SK-N-SH (cell line): Measurements from ENCODE around the gene CLIC5. TPM values are rescaled to one million over a fixed set of nuclear protein-coding genes. Genes with fewer than 3 reads are reported as not detected.

Source experiments
- CTCF ChIA-PET: fragments of 300-600, 350-600 bp; formaldehyde crosslinking; extraction: SDS; loops from one replicate; lab custom pipeline; 2021; lab: Yijun Ruan, JAX
- POLR2A ChIA-PET: fragments of 350-600 bp; sonication (Branson Sonifier 250); formaldehyde crosslinking; extraction: SDS; loops from one replicate; lab custom pipeline; 2020; ENCODE audit warnings: antibody characterized with exemption, inconsistent platforms; lab: Yijun Ruan, JAX
- DNase-seq: peaks from one replicate; pipeline ENCODE4 v3.0.0; 2012
- H2AFZ ChIP-seq: fragments of 200-600 bp; sonication (generic); 2 replicates; pipeline ENCODE4 v1.8.1; 2016; ENCODE audit warnings: antibody characterized with exemption, mild to moderate bottlenecking, low read depth
- H3F3A ChIP-seq: fragments of 200-600 bp; sonication (generic); replicated peaks from 2 replicates; pipeline ENCODE3; 2016; ENCODE audit warnings: antibody characterized with exemption, mild to moderate bottlenecking; ENCODE audit not compliant: insufficient read depth
- H3K27ac ChIP-seq, 2 experiments: fragments of 200-500 bp in 1 of 2; fragments of 200-600 bp in 1 of 2; sonication (Bioruptor generic) in 1 of 2; sonication (generic), shearing (Covaris generic) in 1 of 2; 2 replicates each; pipeline versions ENCODE4 v1.5.1 to v1.6.1; 2014 to 2016; ENCODE audit warnings: low read depth in 2 of 2, inconsistent platforms in 1 of 2, low read length in 1 of 2, mild to moderate bottlenecking in 1 of 2, mixed read lengths in 1 of 2
- H3K27me3 ChIP-seq: fragments of 200-600 bp; sonication (generic), shearing (Covaris generic); 2 replicates; pipeline ENCODE4 v1.6.1; 2016; ENCODE audit warnings: mixed run types; ENCODE audit not compliant: insufficient read depth
- H3K36me3 ChIP-seq, 2 experiments: fragments of 200-500 bp in 1 of 2; fragments of 200-600 bp in 1 of 2; sonication (Bioruptor generic) in 1 of 2; sonication (generic) in 1 of 2; replicated peaks in 1 of 2; 2 replicates each; pipeline versions ENCODE3 to v1.5.1; 2014 to 2016; ENCODE audit warnings: low read length in 1 of 2, mild to moderate bottlenecking in 1 of 2; ENCODE audit not compliant: insufficient read depth in 2 of 2, control insufficient read depth in 1 of 2
- H3K4me1 ChIP-seq, 2 experiments: fragments of 200-500 bp in 1 of 2; fragments of 200-600 bp in 1 of 2; sonication (Bioruptor generic) in 1 of 2; sonication (generic), shearing (Covaris generic) in 1 of 2; 2 replicates each; pipeline versions ENCODE4 v1.5.1 to v1.6.1; 2014 to 2016; ENCODE audit warnings: low read depth in 1 of 2, low read length in 1 of 2, mixed run types in 1 of 2; ENCODE audit not compliant: insufficient read depth in 2 of 2, control insufficient read depth in 1 of 2
- H3K4me2 ChIP-seq: fragments of 200-600 bp; sonication (generic), shearing (Covaris generic); 2 replicates; pipeline ENCODE4 v1.6.1; 2017; ENCODE audit warnings: mixed run types
- H3K4me3 ChIP-seq, 2 experiments: fragments of 200-500 bp in 1 of 2; fragments of 200-600 bp in 1 of 2; sonication (Bioruptor generic) in 1 of 2; sonication (generic), shearing (Covaris generic) in 1 of 2; 2 replicates each; pipeline versions ENCODE4 v1.5.1 to v1.8.1; 2014 to 2016; ENCODE audit warnings: low read depth in 2 of 2, inconsistent platforms in 1 of 2, low read length in 1 of 2, mild to moderate bottlenecking in 1 of 2, mixed read lengths in 1 of 2, moderate library complexity in 1 of 2
- H3K79me2 ChIP-seq: fragments of 200-600 bp; sonication (generic); 2 replicates; pipeline ENCODE4 v1.8.1; 2017; ENCODE audit warnings: mild to moderate bottlenecking; ENCODE audit not compliant: insufficient read depth
- H3K9ac ChIP-seq: fragments of 200-600 bp; sonication (generic); 2 replicates; pipeline ENCODE4 v1.6.1; 2017; ENCODE audit warnings: mixed run types
- H3K9me2 ChIP-seq: fragments of 200-600 bp; sonication (generic); 2 replicates; pipeline ENCODE4 v1.6.1; 2017; ENCODE audit warnings: mixed run types
- H3K9me3 ChIP-seq: fragments of 200-600 bp; sonication (generic); 2 replicates; pipeline ENCODE4 v1.6.1; 2017; ENCODE audit warnings: mixed run types, mild to moderate bottlenecking, moderate library complexity
- H4K20me1 ChIP-seq: fragments of 200-600 bp; sonication (generic); 2 replicates; pipeline ENCODE4 v1.6.1; 2017; ENCODE audit warnings: mild to moderate bottlenecking, mixed run types; ENCODE audit not compliant: insufficient read depth
- EP300 ChIP-seq, 2 experiments: IDR thresholded peaks; 2 replicates each; pipeline versions ENCODE4 v1.4.0 to v1.6.1; 2012; ENCODE audit warnings: borderline replicate concordance in 1 of 2, low read depth in 1 of 2, low read length in 1 of 2
- FOSL2 ChIP-seq: IDR thresholded peaks from 2 replicates; pipeline ENCODE4 v1.4.0; 2012; ENCODE audit warnings: low read depth, mild to moderate bottlenecking, moderate library complexity, borderline replicate concordance
- GABPA ChIP-seq: IDR thresholded peaks from 2 replicates; pipeline ENCODE4 v1.4.0; 2012; ENCODE audit warnings: low read depth, mild to moderate bottlenecking
- IRF3 ChIP-seq: fragments of 150-350 bp; IDR thresholded peaks from 2 replicates; pipeline ENCODE4 v1.6.1; 2016; ENCODE audit warnings: mild to moderate bottlenecking, low read depth, low read length
- MXI1 ChIP-seq: IDR thresholded peaks from 2 replicates; pipeline ENCODE4 v1.6.1; 2012; ENCODE audit warnings: mild to moderate bottlenecking, low read depth, low read length, improper control_type of control experiment
- PBX3 ChIP-seq: IDR thresholded peaks from 2 replicates; pipeline ENCODE4; 2012
- POLR2AphosphoS5 ChIP-seq: IDR thresholded peaks from 2 replicates; pipeline ENCODE4 v1.6.1; 2012; ENCODE audit warnings: low read depth, low read length
- RAD21 ChIP-seq: IDR thresholded peaks from 2 replicates; pipeline ENCODE4 v1.6.1; 2012; ENCODE audit warnings: mild to moderate bottlenecking, low read length
- REST ChIP-seq: IDR thresholded peaks from 2 replicates; pipeline ENCODE4 v1.6.1; 2012; ENCODE audit warnings: mild to moderate bottlenecking, low read depth, low read length, moderate library complexity
- RXRA ChIP-seq: IDR thresholded peaks from 2 replicates; pipeline ENCODE4 v1.4.0; 2012; ENCODE audit warnings: low read depth, mild to moderate bottlenecking, borderline replicate concordance
- SIN3A ChIP-seq: IDR thresholded peaks from 2 replicates; pipeline ENCODE4 v1.6.1; 2012; ENCODE audit warnings: low read depth, mild to moderate bottlenecking, low read length, moderate library complexity, borderline replicate concordance
- SMC3 ChIP-seq: IDR thresholded peaks from 2 replicates; pipeline ENCODE4 v1.6.1; 2012; ENCODE audit warnings: low read depth, low read length, improper control_type of control experiment
- TAF1 ChIP-seq: IDR thresholded peaks from 2 replicates; pipeline ENCODE4 v1.6.1; 2012; ENCODE audit warnings: low read depth, mild to moderate bottlenecking, low read length, moderate library complexity, borderline replicate concordance
- USF1 ChIP-seq: IDR thresholded peaks from 2 replicates; pipeline ENCODE4 v1.4.0; 2012; ENCODE audit warnings: low read depth, borderline replicate concordance
- USF2 ChIP-seq: fragments of 150-350 bp; IDR thresholded peaks from 2 replicates; pipeline ENCODE4 v1.6.1; 2017; ENCODE audit warnings: antibody characterized with exemption, low read length, low read depth, borderline replicate concordance
- YY1 ChIP-seq: IDR thresholded peaks from 2 replicates; pipeline ENCODE4 v1.4.0; 2012; ENCODE audit warnings: low read depth, mild to moderate bottlenecking
- ZBTB33 ChIP-seq: IDR thresholded peaks from 2 replicates; pipeline ENCODE4 v1.4.0; 2012; ENCODE audit warnings: low read depth, borderline replicate concordance
- WGBS: methylation state at CpG from one replicate; pipeline ENCODE4 v1.1.6; 2017; ENCODE audit warnings: low lambda C conversion rate; 5-methylcytosine and 5-hydroxymethylcytosine counted together
- polyA plus RNA-seq, 3 experiments: library from polyadenylated mRNA; depleted of rRNA; stranded (reverse); fragments of >200 nt; gene quantifications; 2 replicates each; pipeline ENCODE4 v1.2.3, GENCODE V29; 2012

Gene CLIC5
- polyA plus RNA-seq, 1 of the 3 experiments (the other 2 are of a cell fraction) = 0.03 TPM

- TF ChIP-seq REST (no peak), FOSL2 (no peak), POLR2AphosphoS5 (no peak)
Observed at GRCh38 chr6:45990162-45990561, 25.5 kb downstream of the CLIC5 start (continued).

- CTCF ChIA-PET = no interaction called here
- H2AFZ ChIP-seq = no peak overlapping the region
- TF ChIP-seq MXI1 (no peak), EP300 (IDR thresholded peaks at IDR 0.05; ENCODE audit: borderline replicate concordance in 1 of 2, low read depth in 1 of 2, low read length in 1 of 2) (no peak), USF2 (no peak), REST (no peak), RAD21 (no peak), SIN3A (no peak), RXRA (no peak), SMC3 (no peak), IRF3 (no peak), YY1 (no peak), FOSL2 (no peak), ZBTB33 (no peak), TAF1 (no peak), PBX3 (no peak), GABPA (no peak), USF1 (no peak)
Observed at GRCh38 chr6:45988635-45989034, 27.0 kb downstream of the CLIC5 start.

More at GRCh38 chr6:45988635-45989034, 27.0 kb downstream of the CLIC5 start:
- 0 out of 2 replicates have a peak, but pooled peaks cover 8% of the 10 kb centered on the region for H3K27me3 ChIP-seq
- H3K9ac ChIP-seq = no peak overlapping the region
- H3F3A ChIP-seq = no peaks in the 10 kb centered on the region
- H3K9me2 ChIP-seq = no peaks in the 10 kb centered on the region
- H3K4me3 ChIP-seq = no peak overlapping the region
- no peaks in the 10 kb centered on the region for H3K4me1 ChIP-seq
- no peaks in the 10 kb centered on the region for H3K36me3 ChIP-seq
- POLR2A ChIA-PET = no interaction called here
- no peaks in the 10 kb centered on the region for H4K20me1 ChIP-seq
- H3K4me2 ChIP-seq = no peak overlapping the region
- no peaks in the 10 kb centered on the region for H3K79me2 ChIP-seq
- no peak overlapping the region for H3K27ac ChIP-seq
- no peak for DNase-seq
- no peaks in the 10 kb centered on the region for H3K9me3 ChIP-seq
- WGBS = 0% methylated on average over 2 of the region's 2 CpGs
